ENCODE data around the gene LPIN3.

Gene LPIN3

GRCh38 chr20:41357424-41358163 lies 17.0 kb downstream of the LPIN3 start:
- TF ChIP-seq, protein P1, sequence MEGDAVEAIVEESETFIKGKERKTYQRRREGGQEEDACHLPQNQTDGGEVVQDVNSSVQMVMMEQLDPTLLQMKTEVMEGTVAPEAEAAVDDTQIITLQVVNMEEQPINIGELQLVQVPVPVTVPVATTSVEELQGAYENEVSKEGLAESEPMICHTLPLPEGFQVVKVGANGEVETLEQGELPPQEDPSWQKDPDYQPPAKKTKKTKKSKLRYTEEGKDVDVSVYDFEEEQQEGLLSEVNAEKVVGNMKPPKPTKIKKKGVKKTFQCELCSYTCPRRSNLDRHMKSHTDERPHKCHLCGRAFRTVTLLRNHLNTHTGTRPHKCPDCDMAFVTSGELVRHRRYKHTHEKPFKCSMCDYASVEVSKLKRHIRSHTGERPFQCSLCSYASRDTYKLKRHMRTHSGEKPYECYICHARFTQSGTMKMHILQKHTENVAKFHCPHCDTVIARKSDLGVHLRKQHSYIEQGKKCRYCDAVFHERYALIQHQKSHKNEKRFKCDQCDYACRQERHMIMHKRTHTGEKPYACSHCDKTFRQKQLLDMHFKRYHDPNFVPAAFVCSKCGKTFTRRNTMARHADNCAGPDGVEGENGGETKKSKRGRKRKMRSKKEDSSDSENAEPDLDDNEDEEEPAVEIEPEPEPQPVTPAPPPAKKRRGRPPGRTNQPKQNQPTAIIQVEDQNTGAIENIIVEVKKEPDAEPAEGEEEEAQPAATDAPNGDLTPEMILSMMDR (IDR thresholded peaks at IDR 0.05; ENCODE audit: extremely low read depth, missing control alignments), result no peak
- DNase-seq (ENCODE audit: low spot score), result no peak

DNA sequence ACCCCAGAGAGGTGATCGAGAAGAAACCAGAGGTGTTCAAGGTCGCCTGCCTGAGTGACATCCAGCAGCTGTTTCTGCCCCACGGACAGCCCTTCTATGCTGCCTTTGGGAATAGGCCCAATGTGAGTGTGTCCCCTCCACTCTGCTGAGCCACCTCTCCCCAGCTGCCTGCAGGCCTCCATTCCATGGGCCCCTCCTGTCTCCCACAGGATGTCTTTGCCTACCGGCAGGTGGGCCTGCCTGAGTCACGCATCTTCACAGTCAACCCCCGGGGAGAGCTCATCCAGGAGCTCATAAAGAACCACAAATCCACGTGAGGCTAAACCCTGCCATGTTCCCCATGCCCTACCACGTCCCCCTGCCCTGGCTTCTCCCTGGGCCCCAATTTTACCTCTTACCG lies 17.6 kb downstream of the LPIN3 start:
- no peak for DNase-seq (ENCODE audit: low spot score)
- TF ChIP-seq, protein P1 (IDR thresholded peaks at IDR 0.05; ENCODE audit: extremely low read depth, missing control alignments), result no peak

DNA sequence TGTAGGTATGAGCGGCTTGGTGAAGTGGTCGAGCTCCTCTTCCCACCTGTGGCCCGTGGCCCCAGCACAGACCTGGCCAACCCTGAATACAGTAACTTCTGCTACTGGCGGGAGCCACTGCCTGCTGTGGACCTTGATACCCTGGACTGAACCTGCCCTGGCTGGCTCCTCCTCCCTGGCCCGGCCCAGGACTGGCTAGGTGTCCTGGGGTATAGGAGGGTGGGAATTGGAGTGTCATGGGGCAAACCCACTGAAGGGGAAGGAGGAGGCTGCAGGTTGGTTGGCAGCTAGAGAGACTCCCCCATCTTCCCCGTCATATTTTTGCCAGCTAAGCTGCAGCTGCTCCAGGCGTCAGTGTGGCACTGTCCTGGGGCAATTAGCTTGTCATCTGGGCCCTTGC lies 18.1 kb downstream of the LPIN3 start:
- TF ChIP-seq, protein P1 (IDR thresholded peaks at IDR 0.05; ENCODE audit: extremely low read depth, missing control alignments), result no peak

GRCh38 chr20:41359541-41360011 lies 19.0 kb downstream of the LPIN3 start:
- TF ChIP-seq, protein P1 (IDR thresholded peaks at IDR 0.05; ENCODE audit: extremely low read depth, missing control alignments), result no peak

More for the DNA sequence above, 18.1 kb downstream of the LPIN3 start:
- DNase-seq (ENCODE audit: low spot score), result no peak

DNA sequence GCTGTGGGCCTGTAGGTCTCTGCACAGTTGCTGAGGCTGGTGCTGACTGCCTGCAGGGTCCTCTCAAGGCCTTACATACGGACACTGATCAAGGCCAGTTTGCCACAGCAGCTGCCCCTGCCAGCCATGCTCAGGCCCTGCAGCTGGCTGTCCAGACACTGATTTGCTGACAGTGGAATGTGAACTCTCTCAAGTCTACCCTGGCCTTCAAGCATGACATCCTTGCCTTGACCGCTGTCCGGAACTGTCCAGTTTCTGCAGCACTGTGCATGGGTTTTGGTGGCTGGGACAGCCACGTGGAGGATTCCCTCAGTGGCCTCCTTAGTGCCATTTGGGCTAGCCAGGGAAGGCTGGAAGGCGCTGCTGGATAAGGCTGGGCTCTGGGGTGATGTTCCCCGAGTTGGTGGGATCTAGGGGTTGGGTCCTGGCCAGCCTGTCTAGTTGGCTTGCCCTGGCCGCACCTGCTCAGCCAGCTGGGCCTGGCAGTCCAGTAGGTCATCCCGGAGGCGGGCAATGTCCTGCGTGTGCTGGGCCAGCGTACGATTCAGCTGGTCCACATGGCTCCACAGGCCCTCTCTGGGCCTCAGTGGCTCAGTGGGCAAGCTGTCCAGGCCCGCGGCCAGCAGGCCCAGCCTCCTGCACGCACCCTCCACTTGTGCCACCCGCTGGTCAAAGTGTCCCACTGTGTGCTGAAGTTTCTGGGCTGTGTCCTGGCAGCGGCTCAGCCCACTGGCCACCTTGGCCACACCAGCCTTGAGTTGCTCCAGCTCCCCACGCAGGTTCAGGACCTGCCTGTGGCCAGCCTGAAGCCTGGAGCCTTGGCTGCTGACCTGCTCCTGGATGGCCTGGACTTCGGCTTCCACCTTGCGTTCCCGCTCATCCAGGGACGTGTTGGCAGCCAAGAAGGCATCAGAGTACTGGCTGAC lies 20.5 kb downstream of the LPIN3 start:
- DNase-seq (ENCODE audit: low spot score), result no peak
- TF ChIP-seq, protein P1 (IDR thresholded peaks at IDR 0.05; ENCODE audit: extremely low read depth, missing control alignments), result no peak

More at GRCh38 chr20:41359541-41360011, 19.0 kb downstream of the LPIN3 start:
- no peak for DNase-seq (ENCODE audit: low spot score)

- TF ChIP-seq, protein P1 (IDR thresholded peaks at IDR 0.05; ENCODE audit: extremely low read depth, missing control alignments), result no peak
- no peak for DNase-seq (ENCODE audit: low spot score)
Observed at GRCh38 chr20:41361757-41362747, 21.4 kb downstream of the LPIN3 start.
